HG03025 (cell line): ENCODE results near the gene TMEM63B.
"Not testable (repeated sequence)": the region's sequence is repeated elsewhere in the genome, so short reads cannot be mapped to it uniquely, and the experiment has no call there.

Source experiments
- ATAC-seq: cut with Tn5 transposase; IDR thresholded peaks from one replicate; pipeline ENCODE4 v1.9.1; 2021; ENCODE audit warnings: mild to moderate bottlenecking, moderate library complexity; ENCODE audit not compliant: unreplicated experiment, low FRiP score

The TMEM63B gene

GRCh38 chr6:44127186-44128019 is at the start of gene TMEM63B, which contains the start of gene MRPL14:
Gene TMEM63B, plus strand, starts transcription at chr6:44127554. Its CDS starts 7,031 bp downstream, at chr6:44134585.
Gene MRPL14, minus strand, starts transcription at chr6:44127452. Its CDS starts 10,841 bp downstream, at chr6:44116611.
- peak; percentile 76 for ATAC-seq

GRCh38 chr6:44078219-44078826 is 49.0 kb upstream of the TMEM63B start:
- no peak for ATAC-seq

GRCh38 chr6:44078827-44079671 is 48.3 kb upstream of the TMEM63B start:
- ATAC-seq = no peak

GRCh38 chr6:44079672-44080071 is 47.7 kb upstream of the TMEM63B start:
- no peak for ATAC-seq

- no peak for ATAC-seq
Measured at GRCh38 chr6:44080561-44081521, 46.5 kb upstream of the TMEM63B start.

- ATAC-seq = no peak
Measured at GRCh38 chr6:44081753-44082152, 45.6 kb upstream of the TMEM63B start.

- no peak for ATAC-seq
Measured at GRCh38 chr6:44082872-44083321, 44.5 kb upstream of the TMEM63B start.

- no peak for ATAC-seq
Measured at GRCh38 chr6:44084231-44085014, 42.9 kb upstream of the TMEM63B start.

GRCh38 chr6:44085219-44085618 is 42.1 kb upstream of the TMEM63B start:
- ATAC-seq = no peak

- ATAC-seq = no peak
Measured at GRCh38 chr6:44086931-44087574, 40.3 kb upstream of the TMEM63B start.

- ATAC-seq = no peak
Measured at GRCh38 chr6:44087623-44088022, 39.7 kb upstream of the TMEM63B start.

- ATAC-seq = no peak
Measured at GRCh38 chr6:44088827-44089590, 38.3 kb upstream of the TMEM63B start.

- ATAC-seq = no peak
Measured at GRCh38 chr6:44090465-44090864, 36.9 kb upstream of the TMEM63B start.

- ATAC-seq = not testable (repeated sequence)
Measured at GRCh38 chr6:44091356-44091755, 36.0 kb upstream of the TMEM63B start.

GRCh38 chr6:44091981-44092884 is 35.1 kb upstream of the TMEM63B start:
- no peak for ATAC-seq

- no peak for ATAC-seq
Measured at GRCh38 chr6:44093066-44093465, 34.3 kb upstream of the TMEM63B start.
